Measurements from ENCODE around the gene GREB1L.

GREB1L gene

DNA sequence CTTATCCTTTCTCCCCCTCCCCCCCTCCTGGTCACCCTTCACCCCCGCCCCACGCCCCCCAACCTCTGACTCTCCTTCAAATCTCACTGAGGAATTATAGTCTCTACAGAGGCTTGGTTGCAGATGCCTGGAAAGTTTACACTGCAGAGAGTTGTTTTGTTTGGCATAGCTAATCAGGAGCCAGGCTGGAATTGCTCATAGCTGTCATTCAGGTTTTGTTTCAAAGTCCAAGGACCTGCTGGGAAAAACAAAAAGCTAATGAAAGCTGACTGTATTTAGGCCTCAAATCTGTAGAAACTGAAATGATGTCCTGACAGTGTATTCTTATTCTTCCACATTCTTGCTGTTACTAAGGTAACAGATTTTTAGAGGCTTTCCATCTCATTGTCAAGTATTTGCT lies 22.6 kb downstream of the GREB1L start:
- TF ChIP-seq, protein P1, sequence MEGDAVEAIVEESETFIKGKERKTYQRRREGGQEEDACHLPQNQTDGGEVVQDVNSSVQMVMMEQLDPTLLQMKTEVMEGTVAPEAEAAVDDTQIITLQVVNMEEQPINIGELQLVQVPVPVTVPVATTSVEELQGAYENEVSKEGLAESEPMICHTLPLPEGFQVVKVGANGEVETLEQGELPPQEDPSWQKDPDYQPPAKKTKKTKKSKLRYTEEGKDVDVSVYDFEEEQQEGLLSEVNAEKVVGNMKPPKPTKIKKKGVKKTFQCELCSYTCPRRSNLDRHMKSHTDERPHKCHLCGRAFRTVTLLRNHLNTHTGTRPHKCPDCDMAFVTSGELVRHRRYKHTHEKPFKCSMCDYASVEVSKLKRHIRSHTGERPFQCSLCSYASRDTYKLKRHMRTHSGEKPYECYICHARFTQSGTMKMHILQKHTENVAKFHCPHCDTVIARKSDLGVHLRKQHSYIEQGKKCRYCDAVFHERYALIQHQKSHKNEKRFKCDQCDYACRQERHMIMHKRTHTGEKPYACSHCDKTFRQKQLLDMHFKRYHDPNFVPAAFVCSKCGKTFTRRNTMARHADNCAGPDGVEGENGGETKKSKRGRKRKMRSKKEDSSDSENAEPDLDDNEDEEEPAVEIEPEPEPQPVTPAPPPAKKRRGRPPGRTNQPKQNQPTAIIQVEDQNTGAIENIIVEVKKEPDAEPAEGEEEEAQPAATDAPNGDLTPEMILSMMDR (IDR thresholded peaks at IDR 0.05; ENCODE audit: low read depth, low read length) = no peak
- no peak overlapping the region for H3K4me3 ChIP-seq (ENCODE audit: low read depth, low read length)
- H3K27me3 ChIP-seq (ENCODE audit: insufficient read depth, low read depth, severe bottlenecking) = no peaks in the 10 kb centered on the region
- DNase-seq = no peak
- H3K9me3 ChIP-seq (ENCODE audit: severe bottlenecking) = no peaks in the 10 kb centered on the region
- no peaks in the 10 kb centered on the region for H3K36me3 ChIP-seq
- no peak overlapping the region for H3K27ac ChIP-seq

DNA sequence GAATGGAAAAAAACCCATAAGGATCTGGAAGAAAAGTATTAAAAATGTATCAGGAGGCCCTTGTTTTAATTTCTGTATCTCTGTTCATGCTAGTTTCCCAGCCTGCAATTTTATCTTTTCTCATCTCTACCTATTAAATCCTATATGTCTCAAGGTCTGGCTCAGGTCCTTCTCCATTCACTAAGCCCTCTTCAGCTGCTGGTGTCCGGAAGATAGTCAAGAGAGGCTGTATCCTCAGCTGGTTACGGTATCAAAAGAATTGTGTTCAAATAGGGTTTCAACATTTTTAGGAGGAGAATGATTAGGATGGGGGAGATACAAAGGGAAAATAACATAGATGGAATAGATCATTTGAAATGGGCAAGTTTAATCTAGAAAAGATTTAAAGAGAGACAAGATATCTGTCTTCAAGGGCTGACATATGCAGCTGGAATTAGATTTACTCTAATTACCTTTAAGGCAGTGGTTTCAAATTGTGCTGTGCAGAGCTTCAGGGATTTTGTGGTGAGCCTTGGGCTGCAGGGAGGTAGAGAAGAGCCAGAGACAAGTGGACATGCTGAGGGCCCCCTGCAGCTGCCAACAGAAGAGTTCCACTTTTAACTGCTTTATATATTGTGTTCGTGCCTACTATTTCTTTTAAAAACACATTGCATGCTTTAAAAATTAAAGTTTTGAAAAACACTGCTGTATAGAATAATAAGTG lies 24.1 kb downstream of the GREB1L start:
- H3K4me3 ChIP-seq (ENCODE audit: low read depth, low read length) = no peak overlapping the region
- H3K27me3 ChIP-seq (ENCODE audit: insufficient read depth, low read depth, severe bottlenecking) = no peaks in the 10 kb centered on the region
- no peaks in the 10 kb centered on the region for H3K36me3 ChIP-seq
- DNase-seq = peak; percentile 20
- H3K9me3 ChIP-seq (ENCODE audit: severe bottlenecking) = no peaks in the 10 kb centered on the region
- TF ChIP-seq, protein P1 (IDR thresholded peaks at IDR 0.05; ENCODE audit: low read depth, low read length) = no peak
- peak overlapping the region; percentile 11 for H3K27ac ChIP-seq

DNA sequence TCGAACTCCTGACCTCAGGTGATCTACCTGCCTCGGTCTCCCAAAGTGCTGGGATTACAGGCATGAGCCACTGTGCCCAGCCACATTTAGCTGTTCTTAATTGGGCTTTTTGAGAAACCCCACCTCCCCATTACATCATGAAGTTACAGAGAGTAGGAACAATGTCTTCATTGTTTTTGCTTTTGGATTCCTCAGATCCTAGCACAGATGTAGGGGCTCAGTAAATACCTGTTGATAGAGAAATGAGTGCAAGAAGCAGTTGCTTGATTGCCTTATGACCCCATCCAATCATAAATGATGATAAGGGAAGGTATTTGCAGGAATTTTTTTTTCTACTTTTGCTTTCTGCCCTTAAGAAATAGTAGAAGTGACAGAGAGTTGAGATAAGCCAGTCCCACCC lies 25.4 kb downstream of the GREB1L start:
- no peaks in the 10 kb centered on the region for H3K36me3 ChIP-seq
- DNase-seq = no peak
- H3K4me3 ChIP-seq (ENCODE audit: low read depth, low read length) = no peak overlapping the region
- H3K27me3 ChIP-seq (ENCODE audit: insufficient read depth, low read depth, severe bottlenecking) = no peaks in the 10 kb centered on the region
- H3K9me3 ChIP-seq (ENCODE audit: severe bottlenecking) = no peaks in the 10 kb centered on the region
- TF ChIP-seq, protein P1 (IDR thresholded peaks at IDR 0.05; ENCODE audit: low read depth, low read length) = no peak
- no peak overlapping the region for H3K27ac ChIP-seq

GRCh38 chr18:21269349-21269748 lies 27.3 kb downstream of the GREB1L start:
- H3K36me3 ChIP-seq = no peaks in the 10 kb centered on the region
- no peaks in the 10 kb centered on the region for H3K27me3 ChIP-seq (ENCODE audit: insufficient read depth, low read depth, severe bottlenecking)
- no peak overlapping the region for H3K27ac ChIP-seq
- DNase-seq = no peak
- TF ChIP-seq, protein P1 (IDR thresholded peaks at IDR 0.05; ENCODE audit: low read depth, low read length) = no peak
- no peaks in the 10 kb centered on the region for H3K9me3 ChIP-seq (ENCODE audit: severe bottlenecking)
- H3K4me3 ChIP-seq (ENCODE audit: low read depth, low read length) = no peak overlapping the region

DNA sequence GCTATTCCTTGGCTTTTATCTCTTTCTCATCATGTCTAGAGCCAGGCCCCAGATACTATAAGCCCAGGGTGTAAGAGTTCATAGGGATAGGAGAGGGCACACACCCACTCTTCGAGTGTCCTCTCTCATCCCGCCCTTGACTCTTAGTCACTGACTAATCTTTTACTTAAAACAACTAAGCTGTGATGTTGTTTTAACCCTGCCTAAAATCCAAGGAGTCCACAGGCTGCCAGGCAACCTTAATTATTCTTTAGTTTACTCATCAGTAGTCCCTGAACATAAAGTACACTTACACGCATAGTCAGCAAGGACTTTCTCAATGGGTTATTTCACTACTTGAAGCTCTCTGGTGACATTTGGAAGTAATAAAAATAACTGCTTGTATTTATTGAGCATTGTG lies 28.4 kb downstream of the GREB1L start:
- H3K4me3 ChIP-seq (ENCODE audit: low read depth, low read length) = no peak overlapping the region
- DNase-seq = no peak
- TF ChIP-seq, protein P1 (IDR thresholded peaks at IDR 0.05; ENCODE audit: low read depth, low read length) = no peak
- no peaks in the 10 kb centered on the region for H3K9me3 ChIP-seq (ENCODE audit: severe bottlenecking)
- H3K27me3 ChIP-seq (ENCODE audit: insufficient read depth, low read depth, severe bottlenecking) = no peaks in the 10 kb centered on the region
- no peak overlapping the region for H3K27ac ChIP-seq
- H3K36me3 ChIP-seq = no peaks in the 10 kb centered on the region
